H1 (cell line): ENCODE data around the gene TSPEAR.

Source experiments
- EZH2 ChIP-seq: fragments of 200-600 bp; sonication (generic); IDR thresholded peaks from 2 replicates; pipeline ENCODE4 v1.7.1; 2012; ENCODE audit warnings: low read depth, mild to moderate bottlenecking, moderate library complexity, low read length, inconsistent platforms; ENCODE audit not compliant: severe bottlenecking
- GTF2F1 ChIP-seq: IDR thresholded peaks from 2 replicates; pipeline ENCODE4 v1.6.1; 2012; ENCODE audit warnings: low read depth, low read length, improper control_type of control experiment, borderline replicate concordance
- YY1 ChIP-seq: IDR thresholded peaks from 2 replicates; pipeline ENCODE4 v1.6.1; 2011; ENCODE audit warnings: low read depth, mild to moderate bottlenecking, low read length
- TF ChIP-seq, protein P1 (sequence below), 3 experiments: IDR thresholded peaks; 1 replicate in 2 of 3; 2 replicates in 1 of 3; pipeline versions ENCODE4 v1.5.1 to v1.6.1; 2011; ENCODE audit warnings: low read length in 3 of 3, mild to moderate bottlenecking in 3 of 3, inconsistent platforms in 2 of 3, low read depth in 1 of 3, moderate library complexity in 1 of 3; ENCODE audit not compliant: insufficient read depth in 1 of 3; ENCODE audit errors: control extremely low read depth in 1 of 3

DNA sequence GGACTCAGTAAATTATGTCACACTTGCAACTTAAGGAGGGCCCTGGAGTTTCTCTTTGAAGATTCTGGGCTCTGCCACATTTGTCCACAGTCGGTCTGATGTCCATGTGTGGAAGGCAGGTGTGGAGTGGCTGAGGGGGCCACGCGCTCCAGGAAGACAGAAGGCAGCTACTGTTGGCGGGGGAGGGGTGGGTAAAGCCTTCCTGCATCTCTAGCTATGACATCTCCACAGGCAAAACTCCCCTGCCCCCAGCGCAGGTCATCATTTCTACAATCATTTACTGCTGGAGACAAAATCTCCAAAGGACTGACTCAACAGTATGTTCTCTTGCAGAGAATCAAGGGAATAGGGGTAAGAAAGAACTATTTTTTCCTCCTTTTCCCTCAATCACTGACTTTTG, 11.4 kb upstream of the TSPEAR start:
- TF ChIP-seq EZH2 = no peak
- TF ChIP-seq, protein P1, sequence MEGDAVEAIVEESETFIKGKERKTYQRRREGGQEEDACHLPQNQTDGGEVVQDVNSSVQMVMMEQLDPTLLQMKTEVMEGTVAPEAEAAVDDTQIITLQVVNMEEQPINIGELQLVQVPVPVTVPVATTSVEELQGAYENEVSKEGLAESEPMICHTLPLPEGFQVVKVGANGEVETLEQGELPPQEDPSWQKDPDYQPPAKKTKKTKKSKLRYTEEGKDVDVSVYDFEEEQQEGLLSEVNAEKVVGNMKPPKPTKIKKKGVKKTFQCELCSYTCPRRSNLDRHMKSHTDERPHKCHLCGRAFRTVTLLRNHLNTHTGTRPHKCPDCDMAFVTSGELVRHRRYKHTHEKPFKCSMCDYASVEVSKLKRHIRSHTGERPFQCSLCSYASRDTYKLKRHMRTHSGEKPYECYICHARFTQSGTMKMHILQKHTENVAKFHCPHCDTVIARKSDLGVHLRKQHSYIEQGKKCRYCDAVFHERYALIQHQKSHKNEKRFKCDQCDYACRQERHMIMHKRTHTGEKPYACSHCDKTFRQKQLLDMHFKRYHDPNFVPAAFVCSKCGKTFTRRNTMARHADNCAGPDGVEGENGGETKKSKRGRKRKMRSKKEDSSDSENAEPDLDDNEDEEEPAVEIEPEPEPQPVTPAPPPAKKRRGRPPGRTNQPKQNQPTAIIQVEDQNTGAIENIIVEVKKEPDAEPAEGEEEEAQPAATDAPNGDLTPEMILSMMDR (IDR thresholded peaks at IDR 0.05; ENCODE audit: control extremely low read depth in 1 of 3, insufficient read depth in 1 of 3, low read depth in 1 of 3, low read length in 3 of 3) = no peak
- TF ChIP-seq YY1 = no peak
- no peak for TF ChIP-seq GTF2F1
